Loucy (cell line): ENCODE results near the gene TMEM259.

Experiments used
- H2AFZ ChIP-seq: fragments of 200-600 bp; sonication (generic); 2 replicates; pipeline ENCODE4 v1.6.0; 2016; ENCODE audit warnings: antibody characterized with exemption, mild to moderate bottlenecking, low read length, moderate library complexity
- H3F3A ChIP-seq: fragments of 200-600 bp; 2 replicates; pipeline ENCODE4 v1.6.0; 2016; ENCODE audit warnings: antibody characterized with exemption, low read depth, mild to moderate bottlenecking
- H3K27me3 ChIP-seq: fragments of 200-600 bp; sonication (generic); 2 replicates; pipeline ENCODE4 v1.6.1; 2014; ENCODE audit warnings: low read length, mild to moderate bottlenecking; ENCODE audit not compliant: insufficient read depth, poor library complexity, severe bottlenecking
- H3K36me3 ChIP-seq: fragments of 200-600 bp; sonication (generic); 2 replicates; pipeline ENCODE4 v1.6.1; 2016; ENCODE audit warnings: low read length; ENCODE audit not compliant: insufficient read depth
- H3K4me1 ChIP-seq: fragments of 200-600 bp; sonication (generic); 2 replicates; pipeline ENCODE4 v1.5.1; 2014; ENCODE audit warnings: low read length, mild to moderate bottlenecking; ENCODE audit not compliant: insufficient read depth, poor library complexity, severe bottlenecking
- H3K4me2 ChIP-seq: fragments of 200-600 bp; sonication (generic); 2 replicates; pipeline ENCODE4 v1.6.0; 2014; ENCODE audit warnings: antibody characterized with exemption, low read length, low read depth, mild to moderate bottlenecking; ENCODE audit not compliant: poor library complexity, severe bottlenecking
- H3K4me3 ChIP-seq: fragments of 200-600 bp; sonication (generic); 2 replicates; pipeline ENCODE4 v1.5.1; 2014; ENCODE audit warnings: low read length, mild to moderate bottlenecking, mixed read lengths; ENCODE audit not compliant: poor library complexity, severe bottlenecking
- H3K79me2 ChIP-seq: fragments of 200-600 bp; sonication (generic); 2 replicates; pipeline ENCODE4 v1.6.1; 2014; ENCODE audit warnings: low read length; ENCODE audit not compliant: insufficient read depth
- H3K9ac ChIP-seq: fragments of 200-600 bp; sonication (generic); 2 replicates; pipeline ENCODE4 v1.6.0; 2014; ENCODE audit warnings: mild to moderate bottlenecking, low read depth, low read length, moderate library complexity; ENCODE audit not compliant: poor library complexity, severe bottlenecking
- H3K9me2 ChIP-seq: fragments of 200-600 bp; sonication (generic); replicated peaks from 2 replicates; pipeline ENCODE4 v1.6.1; 2016; ENCODE audit warnings: low read depth, low read length, mixed read lengths
- H3K9me3 ChIP-seq: fragments of 200-600 bp; sonication (generic); 2 replicates; pipeline ENCODE4 v1.6.1; 2014; ENCODE audit warnings: mild to moderate bottlenecking, antibody characterized with exemption, low read length, low read depth; ENCODE audit not compliant: insufficient read depth
- H4K20me1 ChIP-seq: fragments of 200-600 bp; sonication (generic); 2 replicates; pipeline ENCODE4 v1.6.0; 2014; ENCODE audit warnings: antibody characterized with exemption, low read length, mild to moderate bottlenecking; ENCODE audit not compliant: insufficient read depth, poor library complexity, severe bottlenecking
- CTCF ChIP-seq: fragments of 200-600 bp; sonication (generic); conservative IDR thresholded peaks from 2 replicates; pipeline ENCODE4 v1.5.1; 2014; ENCODE audit warnings: mild to moderate bottlenecking, antibody characterized with exemption, low read length
- EZH2phosphoT487 ChIP-seq: fragments of 200-600 bp; IDR thresholded peaks from 2 replicates; pipeline ENCODE4 v1.6.1; 2018; ENCODE audit warnings: antibody characterized with exemption, mild to moderate bottlenecking, moderate library complexity, borderline replicate concordance

The TMEM259 gene

GRCh38 chr19:1009981-1010538, 10.9 kb downstream of the TMEM259 start:
- no peak overlapping the region for H3K4me3 ChIP-seq
- H3K4me1 ChIP-seq: no peaks in the 10 kb centered on the region
- H2AFZ ChIP-seq: no peak overlapping the region
- H3K4me2 ChIP-seq: no peak overlapping the region
- H4K20me1 ChIP-seq: peaks cover 18% of the 10 kb centered on the region
- no peaks in the 10 kb centered on the region for H3K27me3 ChIP-seq
- H3K9me2 ChIP-seq: no peaks in the 10 kb centered on the region
- peaks cover 18% of the 10 kb centered on the region; the same call in 1 of the 2 replicates for H3K79me2 ChIP-seq
- H3F3A ChIP-seq: no peaks in the 10 kb centered on the region
- no peak for TF ChIP-seq CTCF
- TF ChIP-seq EZH2phosphoT487: no peak
- peaks cover 28% of the 10 kb centered on the region; the same call in 1 of the 2 replicates for H3K36me3 ChIP-seq
- no peak overlapping the region for H3K9ac ChIP-seq
- H3K9me3 ChIP-seq: no peaks in the 10 kb centered on the region

- peaks cover 28% of the 10 kb centered on the region; the same call in 1 of the 2 replicates for H3K36me3 ChIP-seq
- H3K9me2 ChIP-seq: no peaks in the 10 kb centered on the region
- no peaks in the 10 kb centered on the region for H3K27me3 ChIP-seq
- H3K9ac ChIP-seq: no peak overlapping the region
- H3F3A ChIP-seq: no peaks in the 10 kb centered on the region
- H3K79me2 ChIP-seq: peaks cover 11% of the 10 kb centered on the region; the same call in 1 of the 2 replicates
- no peak overlapping the region for H2AFZ ChIP-seq
- no peaks in the 10 kb centered on the region for H3K9me3 ChIP-seq
- no peaks in the 10 kb centered on the region for H3K4me1 ChIP-seq
- H3K4me2 ChIP-seq: no peak overlapping the region
- no peak for TF ChIP-seq CTCF
- no peak for TF ChIP-seq EZH2phosphoT487
- no peak overlapping the region for H3K4me3 ChIP-seq
- H4K20me1 ChIP-seq: peaks cover 11% of the 10 kb centered on the region
Observed at GRCh38 chr19:1009041-1009980, 11.6 kb downstream of the TMEM259 start.

- no peaks in the 10 kb centered on the region for H3K9me2 ChIP-seq
- no peak overlapping the region for H3K9ac ChIP-seq
- H2AFZ ChIP-seq: no peak overlapping the region
- no peaks in the 10 kb centered on the region for H3K9me3 ChIP-seq
- no peak overlapping the region for H3K4me3 ChIP-seq
- peaks cover 3% of the 10 kb centered on the region for H4K20me1 ChIP-seq
- no peaks in the 10 kb centered on the region for H3F3A ChIP-seq
- H3K79me2 ChIP-seq: peaks cover 2% of the 10 kb centered on the region; the same call in 1 of the 2 replicates
- H3K27me3 ChIP-seq: no peaks in the 10 kb centered on the region
- H3K4me1 ChIP-seq: no peaks in the 10 kb centered on the region
- H3K4me2 ChIP-seq: no peak overlapping the region
- TF ChIP-seq EZH2phosphoT487 (no peak), CTCF (no peak)
- peaks cover 21% of the 10 kb centered on the region; the same call in 1 of the 2 replicates for H3K36me3 ChIP-seq
Observed at GRCh38 chr19:1008268-1009040, 12.5 kb downstream of the TMEM259 start.
